ENCODE results near the gene GOLT1B. TPM values are rescaled to one million over a fixed set of nuclear protein-coding genes. Genes with fewer than 3 reads are reported as not detected.

The GOLT1B gene
- total RNA-seq, 1 donor from 2014 or later = 32.4 TPM

DNA sequence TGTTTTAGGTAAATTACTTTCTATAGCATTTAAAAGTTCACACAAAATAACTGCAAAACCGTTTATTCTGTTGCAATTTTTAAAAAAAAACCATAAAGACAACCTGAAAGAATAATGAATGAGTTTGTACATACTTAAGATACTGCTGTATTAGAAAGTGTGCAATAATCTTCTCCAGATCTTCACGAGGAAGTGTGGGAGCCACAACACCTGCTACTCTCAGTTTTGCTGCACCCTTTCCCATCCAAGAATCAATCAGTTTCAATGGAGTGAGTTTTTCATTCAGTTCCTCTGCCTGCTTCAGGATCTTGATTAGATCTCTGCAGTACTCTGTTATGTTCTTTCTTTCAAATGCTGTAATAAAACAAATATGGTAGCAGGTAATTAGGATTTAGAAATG is 30.3 kb upstream of the GOLT1B start:
- Mint-ChIP-seq H3K36me3 (ENCODE audit: low read depth, unreplicated experiment) (peaks cover 11% of the 10 kb centered on the region), H3K27ac (ENCODE audit: unreplicated experiment) (no peak overlapping the region), H3K9me3 (ENCODE audit: unreplicated experiment) (no peaks in the 10 kb centered on the region), H3K27me3 (ENCODE audit: unreplicated experiment) (no peaks in the 10 kb centered on the region), H3K4me1 (ENCODE audit: unreplicated experiment) (no peaks in the 10 kb centered on the region), H3K4me3 (ENCODE audit: unreplicated experiment) (no peak overlapping the region)
- no peak for DNase-seq (ENCODE audit: low spot score)
- TF ChIP-seq, protein P1, sequence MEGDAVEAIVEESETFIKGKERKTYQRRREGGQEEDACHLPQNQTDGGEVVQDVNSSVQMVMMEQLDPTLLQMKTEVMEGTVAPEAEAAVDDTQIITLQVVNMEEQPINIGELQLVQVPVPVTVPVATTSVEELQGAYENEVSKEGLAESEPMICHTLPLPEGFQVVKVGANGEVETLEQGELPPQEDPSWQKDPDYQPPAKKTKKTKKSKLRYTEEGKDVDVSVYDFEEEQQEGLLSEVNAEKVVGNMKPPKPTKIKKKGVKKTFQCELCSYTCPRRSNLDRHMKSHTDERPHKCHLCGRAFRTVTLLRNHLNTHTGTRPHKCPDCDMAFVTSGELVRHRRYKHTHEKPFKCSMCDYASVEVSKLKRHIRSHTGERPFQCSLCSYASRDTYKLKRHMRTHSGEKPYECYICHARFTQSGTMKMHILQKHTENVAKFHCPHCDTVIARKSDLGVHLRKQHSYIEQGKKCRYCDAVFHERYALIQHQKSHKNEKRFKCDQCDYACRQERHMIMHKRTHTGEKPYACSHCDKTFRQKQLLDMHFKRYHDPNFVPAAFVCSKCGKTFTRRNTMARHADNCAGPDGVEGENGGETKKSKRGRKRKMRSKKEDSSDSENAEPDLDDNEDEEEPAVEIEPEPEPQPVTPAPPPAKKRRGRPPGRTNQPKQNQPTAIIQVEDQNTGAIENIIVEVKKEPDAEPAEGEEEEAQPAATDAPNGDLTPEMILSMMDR (IDR thresholded peaks at IDR 0.05; ENCODE audit: unreplicated experiment) = no peak

- no peaks in the 10 kb centered on the region for H3K9me3 Mint-ChIP-seq (ENCODE audit: unreplicated experiment)
- no peak for DNase-seq (ENCODE audit: low spot score)
- no peaks in the 10 kb centered on the region for H3K4me1 Mint-ChIP-seq (ENCODE audit: unreplicated experiment)
- TF ChIP-seq, protein P1 (IDR thresholded peaks at IDR 0.05; ENCODE audit: unreplicated experiment) = no peak
- H3K4me3 Mint-ChIP-seq (ENCODE audit: unreplicated experiment) = no peak overlapping the region
- no peak overlapping the region for H3K27ac Mint-ChIP-seq (ENCODE audit: unreplicated experiment)
- H3K36me3 Mint-ChIP-seq (ENCODE audit: low read depth, unreplicated experiment) = peaks cover 11% of the 10 kb centered on the region
- H3K27me3 Mint-ChIP-seq (ENCODE audit: unreplicated experiment) = no peaks in the 10 kb centered on the region
Observed at GRCh38 chr12:21472197-21472823, 29.3 kb upstream of the GOLT1B start.

- DNase-seq (ENCODE audit: low spot score) = no peak
- TF ChIP-seq, protein P1 (IDR thresholded peaks at IDR 0.05; ENCODE audit: unreplicated experiment) = no peak
- Mint-ChIP-seq H3K36me3 (ENCODE audit: low read depth, unreplicated experiment) (peaks cover 10% of the 10 kb centered on the region), H3K9me3 (ENCODE audit: unreplicated experiment) (no peaks in the 10 kb centered on the region), H3K27me3 (ENCODE audit: unreplicated experiment) (no peaks in the 10 kb centered on the region), H3K4me3 (ENCODE audit: unreplicated experiment) (no peak overlapping the region), H3K27ac (ENCODE audit: unreplicated experiment) (no peak overlapping the region), H3K4me1 (ENCODE audit: unreplicated experiment) (no peaks in the 10 kb centered on the region)
Observed at GRCh38 chr12:21475552-21475951, 26.0 kb upstream of the GOLT1B start.

- Mint-ChIP-seq H3K4me1 (ENCODE audit: unreplicated experiment) (no peaks in the 10 kb centered on the region), H3K27ac (ENCODE audit: unreplicated experiment) (no peak overlapping the region), H3K27me3 (ENCODE audit: unreplicated experiment) (no peaks in the 10 kb centered on the region), H3K36me3 (ENCODE audit: low read depth, unreplicated experiment) (peaks cover 10% of the 10 kb centered on the region), H3K4me3 (ENCODE audit: unreplicated experiment) (no peak overlapping the region), H3K9me3 (ENCODE audit: unreplicated experiment) (no peaks in the 10 kb centered on the region)
- TF ChIP-seq, protein P1 (IDR thresholded peaks at IDR 0.05; ENCODE audit: unreplicated experiment) = no peak
- DNase-seq (ENCODE audit: low spot score) = no peak
Observed at GRCh38 chr12:21476949-21477348, 24.6 kb upstream of the GOLT1B start.

DNA sequence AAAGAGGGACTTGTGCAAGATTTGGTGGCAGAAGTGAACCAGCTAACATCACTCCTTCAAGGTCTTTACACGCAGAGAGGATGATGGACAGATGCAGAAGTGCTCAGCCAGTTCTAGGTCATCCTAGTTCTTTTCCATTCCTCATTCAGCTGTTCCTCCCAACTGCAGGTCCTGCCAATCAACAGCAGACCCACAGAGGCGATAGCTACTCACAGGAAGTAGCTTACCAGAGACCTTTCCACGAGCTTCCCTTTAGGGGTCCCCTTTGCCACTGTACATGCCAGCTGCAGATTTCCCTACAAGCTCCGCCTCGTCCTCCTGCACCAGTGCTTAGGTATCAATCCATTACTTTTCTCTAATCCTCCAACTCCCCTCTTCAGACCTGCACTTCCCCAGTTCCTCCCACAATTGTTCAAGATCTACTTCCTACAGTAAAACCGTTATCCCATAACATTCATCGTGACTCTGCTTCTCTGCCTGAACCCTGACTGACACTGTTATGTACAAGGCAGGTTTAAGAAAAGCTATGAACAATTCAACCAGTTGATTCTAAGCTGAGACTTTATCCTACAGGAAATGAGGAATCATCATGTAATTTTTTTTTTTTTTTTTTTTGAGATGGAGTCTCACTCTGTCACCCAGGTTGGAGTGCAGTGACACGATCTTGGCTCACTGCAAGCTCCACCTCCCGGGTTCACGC is 22.7 kb upstream of the GOLT1B start:
- Mint-ChIP-seq H3K4me1 (ENCODE audit: unreplicated experiment) (no peaks in the 10 kb centered on the region), H3K27ac (ENCODE audit: unreplicated experiment) (no peak overlapping the region), H3K27me3 (ENCODE audit: unreplicated experiment) (no peaks in the 10 kb centered on the region), H3K4me3 (ENCODE audit: unreplicated experiment) (no peak overlapping the region), H3K9me3 (ENCODE audit: unreplicated experiment) (no peaks in the 10 kb centered on the region), H3K36me3 (ENCODE audit: low read depth, unreplicated experiment) (peaks cover 4% of the 10 kb centered on the region)
- no peak for DNase-seq (ENCODE audit: low spot score)
- TF ChIP-seq, protein P1 (IDR thresholded peaks at IDR 0.05; ENCODE audit: unreplicated experiment) = no peak
